ENCODE results near the gene OS9. TPM values are rescaled to one million over a fixed set of nuclear protein-coding genes. Genes with fewer than 3 reads are reported as not detected.
"Not testable (repeated sequence)": the region's sequence is repeated elsewhere in the genome, so short reads cannot be mapped to it uniquely, and the experiment has no call there.

OS9 gene, protein sequence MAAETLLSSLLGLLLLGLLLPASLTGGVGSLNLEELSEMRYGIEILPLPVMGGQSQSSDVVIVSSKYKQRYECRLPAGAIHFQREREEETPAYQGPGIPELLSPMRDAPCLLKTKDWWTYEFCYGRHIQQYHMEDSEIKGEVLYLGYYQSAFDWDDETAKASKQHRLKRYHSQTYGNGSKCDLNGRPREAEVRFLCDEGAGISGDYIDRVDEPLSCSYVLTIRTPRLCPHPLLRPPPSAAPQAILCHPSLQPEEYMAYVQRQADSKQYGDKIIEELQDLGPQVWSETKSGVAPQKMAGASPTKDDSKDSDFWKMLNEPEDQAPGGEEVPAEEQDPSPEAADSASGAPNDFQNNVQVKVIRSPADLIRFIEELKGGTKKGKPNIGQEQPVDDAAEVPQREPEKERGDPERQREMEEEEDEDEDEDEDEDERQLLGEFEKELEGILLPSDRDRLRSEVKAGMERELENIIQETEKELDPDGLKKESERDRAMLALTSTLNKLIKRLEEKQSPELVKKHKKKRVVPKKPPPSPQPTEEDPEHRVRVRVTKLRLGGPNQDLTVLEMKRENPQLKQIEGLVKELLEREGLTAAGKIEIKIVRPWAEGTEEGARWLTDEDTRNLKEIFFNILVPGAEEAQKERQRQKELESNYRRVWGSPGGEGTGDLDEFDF
- 136 and 145 TPM in 2 replicates for polyA plus RNA-seq (2014; cell fraction: cytosol; rRNA removed)
- polyA plus RNA-seq (2014; cell fraction: nucleus; rRNA removed): 262 and 352 TPM in 2 replicates

- peak; percentile 100 for DNase-seq (ENCODE audit: low spot score)
Observed at GRCh38 chr12:57693659-57694458, at the start of gene OS9. Gene OS9, plus strand, starts transcription at chr12:57694132. Its CDS starts 30 bp downstream, at chr12:57694162.

DNA sequence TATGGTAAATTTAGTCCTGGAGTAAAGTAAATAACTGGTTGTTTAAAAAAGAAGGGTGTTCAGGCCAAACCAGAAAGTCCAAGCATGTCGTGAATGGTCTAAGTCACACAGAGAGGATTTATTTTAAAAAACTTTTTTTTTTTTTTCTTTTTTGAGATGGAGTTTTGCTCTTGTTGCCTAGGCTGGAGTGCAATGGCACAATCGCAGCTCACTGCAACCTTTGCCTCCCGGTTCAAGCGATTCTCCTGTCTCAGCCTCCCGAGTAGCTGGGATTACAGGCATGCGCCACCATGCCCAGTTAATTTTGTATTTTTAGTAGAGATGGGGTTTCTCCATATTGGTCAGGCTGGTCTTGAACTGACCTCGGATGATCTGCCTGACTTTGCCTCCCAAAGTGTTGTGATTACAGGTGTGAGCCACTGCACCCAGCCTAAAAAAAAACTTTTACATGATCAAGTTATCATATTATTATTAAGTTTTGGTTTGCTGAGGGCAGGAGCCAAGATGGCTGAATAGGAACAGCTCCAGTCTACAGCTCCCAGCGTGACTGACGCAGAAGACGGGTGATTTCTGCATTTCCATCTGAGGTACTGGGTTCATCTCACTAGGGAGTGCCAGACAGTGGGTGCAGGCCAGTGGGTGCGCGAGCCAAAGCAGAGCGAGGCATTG, 47.8 kb upstream of the OS9 start:
- DNase-seq (ENCODE audit: low spot score): not testable (repeated sequence)

- DNase-seq (ENCODE audit: low spot score): not testable (repeated sequence)
Observed at GRCh38 chr12:57646659-57647049, 47.3 kb upstream of the OS9 start.

DNA sequence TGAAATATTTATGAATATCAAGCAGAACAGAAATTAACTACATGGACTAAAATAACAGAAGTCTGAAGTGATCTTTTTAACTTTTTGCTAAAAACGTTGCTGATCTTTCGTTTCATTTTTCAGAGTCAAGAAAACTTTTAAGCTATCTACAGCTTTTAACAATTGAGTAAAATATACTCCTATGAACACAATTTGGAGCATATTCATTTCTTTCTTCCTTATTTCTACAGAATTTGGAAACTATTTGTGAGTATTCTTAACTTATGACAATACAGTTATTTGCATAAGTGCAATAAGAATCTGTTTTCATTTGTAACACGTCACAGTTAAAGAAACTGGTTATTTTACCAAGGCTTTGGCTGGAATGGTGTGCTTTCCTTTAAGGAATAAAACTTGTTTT, 39.9 kb upstream of the OS9 start:
- no peak for DNase-seq (ENCODE audit: low spot score)

- no peak for DNase-seq (ENCODE audit: low spot score)
Observed at GRCh38 chr12:57655541-57656240, 38.2 kb upstream of the OS9 start.

GRCh38 chr12:57656408-57656807, 37.5 kb upstream of the OS9 start:
- not testable (repeated sequence) for DNase-seq (ENCODE audit: low spot score)

GRCh38 chr12:57657744-57658143, 36.2 kb upstream of the OS9 start:
- no peak for DNase-seq (ENCODE audit: low spot score)

DNA sequence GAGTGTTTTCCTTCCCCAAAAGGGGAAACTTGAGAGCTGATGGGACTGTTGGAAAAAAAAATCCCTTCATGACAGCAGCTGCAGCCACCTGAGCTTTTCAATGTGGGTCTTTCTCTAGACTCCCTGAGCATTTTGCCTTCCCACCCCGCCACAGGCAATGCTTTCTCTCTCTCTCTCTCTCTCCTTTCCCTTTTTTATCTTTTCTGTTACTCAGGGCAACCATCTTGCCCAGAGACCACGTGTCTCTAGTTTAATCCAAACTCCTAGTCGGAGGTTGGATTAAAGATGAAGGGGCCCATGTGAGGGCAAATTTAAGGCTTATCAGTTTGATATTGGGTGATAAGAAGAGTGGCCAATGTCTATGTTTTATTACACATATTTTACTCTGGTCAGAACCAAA, 35.0 kb upstream of the OS9 start:
- DNase-seq (ENCODE audit: low spot score): no peak

- no peak for DNase-seq (ENCODE audit: low spot score)
Observed at GRCh38 chr12:57661376-57661775, 32.6 kb upstream of the OS9 start.

DNA sequence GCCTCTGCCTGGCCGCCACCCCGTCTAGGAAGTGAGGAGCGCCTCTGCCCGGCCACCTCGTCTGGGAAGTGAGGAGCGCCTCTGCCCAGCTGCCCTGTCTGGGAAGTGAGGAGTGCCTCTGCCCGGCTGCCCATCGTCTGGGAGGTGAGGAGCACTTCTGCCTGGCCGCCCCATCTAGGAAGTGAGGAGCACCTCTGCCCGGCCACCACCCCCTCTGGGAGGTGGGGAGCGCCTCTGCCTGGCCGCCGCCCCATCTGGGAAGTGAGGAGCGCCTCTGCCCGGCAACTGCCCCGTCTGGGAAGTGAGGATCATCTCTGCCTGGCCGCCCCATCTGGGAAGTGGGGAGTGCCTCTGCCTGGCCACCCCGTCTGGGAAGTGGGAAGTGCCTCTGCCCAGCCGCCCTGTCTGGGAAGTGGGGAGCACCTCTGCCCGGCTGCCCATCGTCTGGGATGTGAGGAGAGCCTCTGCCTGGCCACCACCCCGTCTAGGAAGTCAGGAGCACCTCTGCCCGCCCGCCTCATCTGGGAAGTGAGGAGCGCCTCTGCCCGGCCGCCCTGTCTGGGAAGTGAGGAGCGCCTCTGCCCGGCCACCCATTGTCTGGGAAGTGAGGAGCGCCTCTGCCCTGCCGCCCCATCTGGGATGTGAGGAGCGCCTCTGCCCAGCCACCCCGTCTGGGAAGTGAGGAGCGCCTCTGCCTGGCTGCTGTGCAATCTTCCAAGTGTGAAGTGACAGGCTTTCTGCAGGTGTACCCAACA, 28.7 kb upstream of the OS9 start:
- DNase-seq (ENCODE audit: low spot score): not testable (repeated sequence)

GRCh38 chr12:57666897-57667296, 27.0 kb upstream of the OS9 start:
- DNase-seq (ENCODE audit: low spot score): no peak

DNA sequence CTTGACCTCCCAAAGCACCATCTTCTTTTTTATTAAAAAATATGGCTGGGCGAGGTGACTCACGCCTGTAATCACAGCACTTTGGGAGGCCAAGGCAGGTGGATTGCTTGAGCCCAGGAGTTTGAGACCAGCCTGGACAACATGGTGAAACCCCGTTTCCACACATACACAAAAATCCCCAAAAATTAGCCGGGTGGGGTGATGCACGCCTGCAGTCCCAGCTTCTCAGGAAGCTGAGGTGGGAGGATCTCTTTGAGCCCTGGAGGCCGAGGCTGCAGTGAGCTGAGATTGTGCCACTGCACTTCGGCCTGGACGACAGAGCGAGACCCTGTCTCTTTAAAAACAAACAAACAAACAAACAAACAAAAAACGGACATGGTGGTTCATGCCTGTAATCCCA, 24.2 kb upstream of the OS9 start:
- DNase-seq (ENCODE audit: low spot score): not testable (repeated sequence)

DNA sequence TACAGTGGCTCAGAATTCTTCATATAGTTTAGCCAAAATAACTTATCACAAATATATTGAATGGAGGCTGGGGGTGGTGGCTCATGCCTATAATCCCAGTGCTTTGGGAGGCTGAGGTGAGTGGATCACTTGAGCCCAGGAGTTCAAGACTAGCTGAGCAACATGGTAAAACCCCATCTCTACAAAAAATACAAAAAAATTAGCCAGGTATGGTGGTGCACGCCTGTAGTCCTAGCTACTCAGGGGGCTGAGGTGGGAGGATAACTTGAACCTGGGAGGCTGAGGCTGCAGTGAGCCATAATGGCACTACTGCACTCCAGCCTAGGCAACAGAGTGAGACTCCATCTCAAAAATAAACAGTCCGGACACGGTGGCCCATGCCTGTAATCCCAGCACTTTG, 22.1 kb upstream of the OS9 start:
- DNase-seq (ENCODE audit: low spot score): not testable (repeated sequence)

DNA sequence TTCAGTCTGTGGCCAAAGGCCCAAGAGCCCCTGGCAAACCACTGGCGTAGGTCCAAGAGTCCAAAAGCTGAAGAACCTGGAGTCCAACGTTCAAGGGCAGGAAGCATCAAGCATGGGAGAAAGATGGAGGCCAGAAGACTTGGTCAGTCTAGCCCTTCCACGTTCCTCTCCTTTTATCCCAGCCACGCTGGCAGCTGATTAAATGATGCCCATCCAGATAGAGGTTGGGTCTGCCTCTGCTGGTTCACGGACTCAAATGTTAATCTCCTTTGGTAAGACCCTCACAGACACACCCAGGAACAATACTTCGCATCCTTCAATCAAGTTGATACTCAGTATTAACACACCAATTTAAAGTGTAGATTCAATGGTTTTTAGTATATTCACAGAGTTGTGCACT, 21.1 kb upstream of the OS9 start:
- no peak for DNase-seq (ENCODE audit: low spot score)

- DNase-seq (ENCODE audit: low spot score): no peak
Observed at GRCh38 chr12:57674691-57675090, 19.2 kb upstream of the OS9 start.

GRCh38 chr12:57677947-57678346, 16.0 kb upstream of the OS9 start:
- DNase-seq (ENCODE audit: low spot score): not testable (repeated sequence)

DNA sequence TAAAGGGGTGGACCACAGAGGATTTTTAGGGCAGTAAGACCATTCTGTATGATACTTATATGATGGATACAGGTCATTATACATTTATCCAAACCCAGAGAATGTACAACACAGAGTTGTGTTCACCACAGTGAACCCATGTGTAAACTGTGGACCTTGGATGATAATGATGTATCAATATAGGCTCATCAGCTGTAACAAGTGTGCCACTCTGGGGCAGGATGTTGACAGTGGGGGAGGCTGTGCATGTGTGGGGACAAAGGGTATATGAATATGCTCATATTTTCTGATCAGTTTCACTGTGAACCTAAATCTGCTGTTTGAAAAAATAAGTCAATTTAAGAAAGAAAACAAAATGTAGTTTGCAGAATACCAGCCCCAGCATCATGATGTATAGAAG, 14.2 kb upstream of the OS9 start:
- no peak for DNase-seq (ENCODE audit: low spot score)

- DNase-seq (ENCODE audit: low spot score): no peak
Observed at GRCh38 chr12:57687862-57688261, 6.1 kb upstream of the OS9 start.

DNA sequence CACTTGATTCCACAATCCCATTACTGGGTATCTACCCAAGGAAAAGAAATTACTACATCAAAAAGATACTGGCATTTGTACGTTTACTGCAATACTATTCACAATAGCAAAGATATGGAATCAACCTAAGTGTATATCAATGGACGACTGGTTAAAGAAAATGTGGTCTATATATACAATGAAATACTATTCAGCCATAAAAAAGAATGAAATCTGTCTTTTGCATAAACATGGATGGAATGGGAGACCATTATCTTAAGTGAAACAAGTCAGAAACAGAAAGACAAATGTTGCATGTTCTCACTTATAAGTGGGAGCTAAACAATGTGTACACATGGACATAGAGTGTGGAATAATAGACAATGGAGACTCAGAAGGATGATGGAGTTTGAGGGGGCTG, 5.0 kb upstream of the OS9 start:
- no peak for DNase-seq (ENCODE audit: low spot score)

GRCh38 chr12:57692500-57692899, 1.4 kb upstream of the OS9 start:
- no peak for DNase-seq (ENCODE audit: low spot score)

Data from SK-N-DZ (cell line).